HG02973 (cell line): ENCODE measurements around the gene COX8A.

ENCODE experiments used
- ATAC-seq: cut with Tn5 transposase; IDR thresholded peaks from one replicate; pipeline ENCODE4 v1.9.1; 2021; ENCODE audit warnings: moderate library complexity; ENCODE audit not compliant: unreplicated experiment

Gene COX8A

GRCh38 chr11:64001484-64002420 is 27.3 kb downstream of the COX8A start:
- no peak for ATAC-seq

GRCh38 chr11:64003807-64004589 is 29.6 kb downstream of the COX8A start:
- ATAC-seq = no peak

GRCh38 chr11:64004590-64004984 is 30.2 kb downstream of the COX8A start:
- ATAC-seq = no peak

GRCh38 chr11:64005691-64006090 is 31.3 kb downstream of the COX8A start:
- no peak for ATAC-seq

GRCh38 chr11:64006398-64006797 is 32.0 kb downstream of the COX8A start:
- no peak for ATAC-seq

GRCh38 chr11:64007160-64007628 is 32.8 kb downstream of the COX8A start:
- ATAC-seq = no peak

GRCh38 chr11:64007629-64008282 is 33.3 kb downstream of the COX8A start:
- no peak for ATAC-seq

GRCh38 chr11:64008283-64008913 is 34.0 kb downstream of the COX8A start:
- no peak for ATAC-seq

- ATAC-seq = no peak
Measured at GRCh38 chr11:64008914-64009633, 34.7 kb downstream of the COX8A start.

GRCh38 chr11:64009710-64010109 is 35.3 kb downstream of the COX8A start:
- no peak for ATAC-seq

GRCh38 chr11:64010783-64011182 is 36.4 kb downstream of the COX8A start:
- no peak for ATAC-seq

- no peak for ATAC-seq
Measured at GRCh38 chr11:64011371-64011770, 37.0 kb downstream of the COX8A start.

- no peak for ATAC-seq
Measured at GRCh38 chr11:64013141-64013896, 38.9 kb downstream of the COX8A start.

- ATAC-seq = no peak
Measured at GRCh38 chr11:64014356-64014755, 39.9 kb downstream of the COX8A start.

- ATAC-seq = no peak
Measured at GRCh38 chr11:64015510-64015909, 41.1 kb downstream of the COX8A start.

- ATAC-seq = no peak
Measured at GRCh38 chr11:64015935-64016845, 41.8 kb downstream of the COX8A start.

- ATAC-seq = no peak
Measured at GRCh38 chr11:64017945-64018224, 43.5 kb downstream of the COX8A start.

GRCh38 chr11:64018310-64018709 is 43.9 kb downstream of the COX8A start:
- no peak for ATAC-seq
